VCaP (cell line): ENCODE results near the gene FAM184B.

Experiments
- H3K27ac ChIP-seq: fragments of 450-650 bp; 2 replicates; pipeline ENCODE4 v1.5.1; 2017
- CTCF ChIP-seq: fragments of 450-650 bp; conservative IDR thresholded peaks from 2 replicates; pipeline ENCODE4 v1.5.1; 2017; ENCODE audit warnings: mild to moderate bottlenecking, moderate library complexity

Gene FAM184B

GRCh38 chr4:17705107-17705506 lies 76.3 kb downstream of the FAM184B start:
- peak overlapping the region; percentile 75 for H3K27ac ChIP-seq
- no peak for TF ChIP-seq CTCF

GRCh38 chr4:17704020-17704650 lies 77.3 kb downstream of the FAM184B start:
- TF ChIP-seq CTCF, result no peak

GRCh38 chr4:17702641-17703040 lies 78.8 kb downstream of the FAM184B start:
- no peak overlapping the region for H3K27ac ChIP-seq
- no peak for TF ChIP-seq CTCF

More at GRCh38 chr4:17704020-17704650, 77.3 kb downstream of the FAM184B start:
- peak overlapping the region; percentile 75 for H3K27ac ChIP-seq

- H3K27ac ChIP-seq, result no peak overlapping the region
- TF ChIP-seq CTCF, result no peak
Measured at GRCh38 chr4:17701882-17702281, 79.5 kb downstream of the FAM184B start.

- no peak for TF ChIP-seq CTCF
- H3K27ac ChIP-seq, result no peak overlapping the region
Measured at GRCh38 chr4:17701138-17701839, 80.1 kb downstream of the FAM184B start.

- no peak for TF ChIP-seq CTCF
Measured at GRCh38 chr4:17699380-17699779, 82.0 kb downstream of the FAM184B start.

GRCh38 chr4:17698116-17698515 lies 83.3 kb downstream of the FAM184B start:
- no peak overlapping the region for H3K27ac ChIP-seq

More at GRCh38 chr4:17699380-17699779, 82.0 kb downstream of the FAM184B start:
- no peak overlapping the region for H3K27ac ChIP-seq

More at GRCh38 chr4:17698116-17698515, 83.3 kb downstream of the FAM184B start:
- TF ChIP-seq CTCF, result no peak
